HCT116 (cell line): ENCODE measurements around the gene NFIA. TPM values are rescaled to one million over a fixed set of nuclear protein-coding genes. Genes with fewer than 3 reads are reported as not detected.

Source experiments
- ATAC-seq: fragments of 200-7000 bp; cut with Tn5 transposase; 2 replicates; pipeline ENCODE4 v1.9.1; 2020; ENCODE audit warnings: mild to moderate bottlenecking, moderate library complexity
- BruUV-seq: library from RNA; stranded (reverse); fragments of 400-500 nt; replicated peaks from 2 replicates; lab custom pipeline; 2021; lab: Mats Ljungman, UMichigan
- CTCF ChIA-PET: fragments of 300-600 bp; sonication (Branson Sonifier 250); formaldehyde crosslinking; loops from one replicate; lab custom pipeline; 2021; ENCODE audit warnings: antibody characterized with exemption; lab: Charles Lee
- POLR2A ChIA-PET: fragments of 300-600, 350-600 bp; sonication (Branson Sonifier 250); formaldehyde crosslinking; loops from one replicate; lab custom pipeline; 2021; ENCODE audit warnings: antibody characterized with exemption; lab: Charles Lee
- RAD21 ChIA-PET, 2 experiments: fragments of 300-600 bp; sonication (Branson Sonifier 250); formaldehyde crosslinking; loops; one replicate each; lab custom pipeline; 2023; ENCODE audit warnings: low total read pairs in 2 of 2; ENCODE audit not compliant: uncharacterized antibody in 2 of 2, unreplicated experiment in 2 of 2, low non-redundant PET in 1 of 2; lab: Charles Lee
- DNase-seq: peaks from one replicate; pipeline ENCODE4 v3.0.0-alpha.2; 2010; ENCODE audit warnings: low read depth, low spot score
- H2AFZ ChIP-seq: fragments of 200-600 bp; shearing (Covaris generic), sonication (generic); 2 replicates; pipeline ENCODE4 v1.6.1; 2017; ENCODE audit warnings: low read depth, mixed run types, mixed read lengths, antibody characterized with exemption, low read length; ENCODE audit not compliant: poor library complexity, severe bottlenecking
- H3K27ac ChIP-seq: 2 replicates; pipeline ENCODE4 v1.5.1; 2012; ENCODE audit warnings: low read depth, low read length
- H3K27me3 ChIP-seq: fragments of 200-600 bp; sonication (generic); 2 replicates; pipeline ENCODE4 v1.6.1; 2016; ENCODE audit warnings: mixed run types, low read length, mixed read lengths; ENCODE audit not compliant: insufficient read depth
- H3K36me3 ChIP-seq, 2 experiments: fragments of 200-500 bp in 1 of 2; fragments of 200-600 bp in 1 of 2; sonication (Bioruptor generic) in 1 of 2; sonication (generic) in 1 of 2; 2 replicates each; pipeline versions ENCODE4 v1.5.1 to v1.6.1; 2014 to 2016; ENCODE audit warnings: low read length in 2 of 2, inconsistent platforms in 1 of 2, mixed read lengths in 1 of 2, mixed run types in 1 of 2; ENCODE audit not compliant: insufficient read depth in 2 of 2, control insufficient read depth in 1 of 2
- H3K4me1 ChIP-seq, 2 experiments: fragments of 200-600 bp in 1 of 2; sonication (generic) in 1 of 2; 2 replicates each; pipeline versions ENCODE4 v1.5.1 to v1.6.1; 2012 to 2017; ENCODE audit warnings: low read length in 2 of 2, inconsistent platforms in 1 of 2, mild to moderate bottlenecking in 1 of 2, mixed read lengths in 1 of 2, mixed run types in 1 of 2, moderate library complexity in 1 of 2; ENCODE audit not compliant: insufficient read depth in 2 of 2, control insufficient read depth in 1 of 2
- H3K4me2 ChIP-seq: fragments of 200-600 bp; sonication (generic); 2 replicates; pipeline ENCODE4 v1.6.1; 2017; ENCODE audit warnings: mixed run types, low read length, mixed read lengths
- H3K4me3 ChIP-seq, 2 experiments: fragments of 200-600 bp in 1 of 2; sonication (generic) in 1 of 2; replicated peaks in 1 of 2; 2 replicates each; pipeline ENCODE4 v1.5.1; 2011 to 2016; ENCODE audit warnings: low read length in 2 of 2, control low read depth in 1 of 2, low read depth in 1 of 2, mild to moderate bottlenecking in 1 of 2, mixed read lengths in 1 of 2, mixed run types in 1 of 2
- H3K79me2 ChIP-seq: fragments of 200-600 bp; sonication (generic); 2 replicates; pipeline ENCODE4 v1.6.1; 2017; ENCODE audit warnings: mild to moderate bottlenecking, mixed run types, low read length, moderate library complexity, mixed read lengths; ENCODE audit not compliant: insufficient read depth
- H3K9ac ChIP-seq: fragments of 200-600 bp; sonication (generic); 2 replicates; pipeline ENCODE4 v1.6.1; 2016; ENCODE audit warnings: low read length, mixed read lengths
- H3K9me2 ChIP-seq: fragments of 200-600 bp; sonication (generic), shearing (Covaris generic); 2 replicates; pipeline ENCODE4 v1.6.1; 2017; ENCODE audit warnings: mixed run types, mild to moderate bottlenecking, moderate library complexity; ENCODE audit not compliant: insufficient read depth
- H3K9me3 ChIP-seq, 2 experiments: fragments of 200-500 bp in 1 of 2; fragments of 200-600 bp in 1 of 2; sonication (Bioruptor generic) in 1 of 2; sonication (generic) in 1 of 2; 2 replicates each; pipeline ENCODE4 v1.6.1; 2014 to 2017; ENCODE audit warnings: low read length in 2 of 2, mixed read lengths in 2 of 2, inconsistent platforms in 1 of 2, low read depth in 1 of 2, mild to moderate bottlenecking in 1 of 2, mixed run types in 1 of 2, moderate library complexity in 1 of 2; ENCODE audit not compliant: control insufficient read depth in 1 of 2, insufficient read depth in 1 of 2
- H4K20me1 ChIP-seq: fragments of 200-600 bp; sonication (generic), shearing (Covaris generic); 2 replicates; pipeline ENCODE4 v1.6.1; 2017; ENCODE audit warnings: mixed run types, mild to moderate bottlenecking, moderate library complexity; ENCODE audit not compliant: insufficient read depth
- CEBPB ChIP-seq: IDR thresholded peaks from 2 replicates; pipeline ENCODE4 v1.6.1; 2012; ENCODE audit warnings: low read depth
- EGR1 ChIP-seq: IDR thresholded peaks from 2 replicates; pipeline ENCODE4 v1.6.1; 2012; ENCODE audit warnings: low read depth
- ELF1 ChIP-seq: IDR thresholded peaks from 2 replicates; pipeline ENCODE4 v1.6.1; 2012; ENCODE audit warnings: low read depth, borderline replicate concordance
- EZH2 ChIP-seq: fragments of 200-600 bp; sonication (generic); IDR thresholded peaks from 2 replicates; pipeline ENCODE4 v1.6.1; 2017; ENCODE audit warnings: antibody characterized with exemption, mixed run types
- FOSL1 ChIP-seq: IDR thresholded peaks from 2 replicates; pipeline ENCODE4 v1.6.1; 2012; ENCODE audit warnings: low read depth
- REST ChIP-seq: IDR thresholded peaks from 2 replicates; pipeline ENCODE4 v1.6.1; 2012; ENCODE audit warnings: low read depth
- SIN3A ChIP-seq: IDR thresholded peaks from 2 replicates; pipeline ENCODE4 v1.6.1; 2012; ENCODE audit warnings: low read depth
- SP1 ChIP-seq: IDR thresholded peaks from 2 replicates; pipeline ENCODE4 v1.6.1; 2012; ENCODE audit warnings: low read depth
- SRF ChIP-seq: IDR thresholded peaks from 2 replicates; pipeline ENCODE4 v1.6.1; 2012; ENCODE audit warnings: low read depth
- TCF7L2 ChIP-seq: IDR thresholded peaks from 2 replicates; pipeline ENCODE4 v1.7.0; 2011; ENCODE audit warnings: borderline replicate concordance, inconsistent platforms; ENCODE audit not compliant: insufficient read depth, insufficient read length; ENCODE audit errors: extremely low read depth
- ZFX ChIP-seq: fragments of 450-650 bp; IDR thresholded peaks from 2 replicates; pipeline ENCODE4 v1.6.1; 2017
- ZNF274 ChIP-seq: fragments of 200-500 bp; sonication (Bioruptor generic); IDR thresholded peaks from 2 replicates; pipeline ENCODE4 v1.6.1; 2014; ENCODE audit warnings: mild to moderate bottlenecking, low read depth, low read length, inconsistent platforms
- intact Hi-C: fragments of 100-400 bp; cut with micrococcal nuclease; formaldehyde crosslinking; loops from 2 replicates; pipeline ENCODE4 v1.10.0; 2022
- total RNA-seq: library from RNA; stranded (reverse); gene quantifications from one replicate; pipeline ENCODE4 v1.2.1, GENCODE V29; 2021; ENCODE audit not compliant: unreplicated experiment

Gene NFIA
- total RNA-seq, 1 experiment from 2014 or later: 17.2 TPM

GRCh38 chr1:61157468-61157987 lies 75.2 kb downstream of the NFIA start (continued):
- TF ChIP-seq REST: no peak
- no peak for TF ChIP-seq FOSL1
- TF ChIP-seq EZH2: no peak
- TF ChIP-seq ELF1: no peak
- no peak for TF ChIP-seq SRF
- no peak for TF ChIP-seq ZFX
- no peak for TF ChIP-seq ZNF274
- TF ChIP-seq TCF7L2: no peak
- TF ChIP-seq CEBPB: no peak
- no peak for TF ChIP-seq SP1

GRCh38 chr1:61158591-61158990 lies 76.2 kb downstream of the NFIA start:
- no peaks in the 10 kb centered on the region for H3K9me2 ChIP-seq
- H2AFZ ChIP-seq: no peak overlapping the region
- H4K20me1 ChIP-seq: no peaks in the 10 kb centered on the region
- TF ChIP-seq SIN3A (no peak), EGR1 (no peak), TCF7L2 (no peak)
- DNase-seq (no peak), ATAC-seq (no peak)
- BruUV-seq: no TSS peak
- no peaks in the 10 kb centered on the region for H3K27me3 ChIP-seq
- H3K79me2 ChIP-seq: no peaks in the 10 kb centered on the region
- H3K9ac ChIP-seq: no peak overlapping the region
- H3K4me2 ChIP-seq: no peak overlapping the region
- ChIA-PET RAD21 (no interaction called here), POLR2A (no interaction called here), CTCF (no interaction called here)
- H3K36me3 ChIP-seq: no peaks in the 10 kb centered on the region
- intact Hi-C loops: no loop called here
- no peaks in the 10 kb centered on the region for H3K4me1 ChIP-seq
- H3K9me3 ChIP-seq: no peaks in the 10 kb centered on the region
- H3K27ac ChIP-seq: no peak overlapping the region
- no peak overlapping the region for H3K4me3 ChIP-seq
